Mesenteric fat pad (tissue), 1 donor: ENCODE measurements around the gene POLD4. TPM values are rescaled to one million over a fixed set of nuclear protein-coding genes. Genes with fewer than 3 reads are reported as not detected.
A peak's percentile ranks its signal among the peaks of the same experiment; 100 is the strongest.

Source experiments
- DNase-seq: peaks from one replicate; pipeline ENCODE4 v3.0.0-alpha.2; 2020; ENCODE audit warnings: low spot score
- total RNA-seq: library from RNA; stranded (reverse); fragmentation: NEBNext Ultra II Directional; extraction: Animal tissue kit (Norgen Biotek cat#: 25700); gene quantifications from one replicate; pipeline ENCODE4 v1.2.1, GENCODE V29; 2021
- donor health status: DM: yes; HTN: yes; CAD: no.

The POLD4 gene
- total RNA-seq, 1 donor from 2014 or later = 72.9 TPM

- peak; percentile 87 for DNase-seq
Observed at GRCh38 chr11:67303835-67304411, 49.4 kb downstream of the POLD4 start.

GRCh38 chr11:67303132-67303834 lies 50.1 kb downstream of the POLD4 start, which contains the start of gene SSH3:
Gene SSH3, plus strand, starts transcription at chr11:67303530. Its CDS starts 96 bp downstream, at chr11:67303626.
- DNase-seq = peak; percentile 92

GRCh38 chr11:67302571-67303131 lies 50.7 kb downstream of the POLD4 start:
- DNase-seq = peak; percentile 90

- DNase-seq = peak; percentile 89
Observed at GRCh38 chr11:67301951-67302516, 51.3 kb downstream of the POLD4 start.

DNA sequence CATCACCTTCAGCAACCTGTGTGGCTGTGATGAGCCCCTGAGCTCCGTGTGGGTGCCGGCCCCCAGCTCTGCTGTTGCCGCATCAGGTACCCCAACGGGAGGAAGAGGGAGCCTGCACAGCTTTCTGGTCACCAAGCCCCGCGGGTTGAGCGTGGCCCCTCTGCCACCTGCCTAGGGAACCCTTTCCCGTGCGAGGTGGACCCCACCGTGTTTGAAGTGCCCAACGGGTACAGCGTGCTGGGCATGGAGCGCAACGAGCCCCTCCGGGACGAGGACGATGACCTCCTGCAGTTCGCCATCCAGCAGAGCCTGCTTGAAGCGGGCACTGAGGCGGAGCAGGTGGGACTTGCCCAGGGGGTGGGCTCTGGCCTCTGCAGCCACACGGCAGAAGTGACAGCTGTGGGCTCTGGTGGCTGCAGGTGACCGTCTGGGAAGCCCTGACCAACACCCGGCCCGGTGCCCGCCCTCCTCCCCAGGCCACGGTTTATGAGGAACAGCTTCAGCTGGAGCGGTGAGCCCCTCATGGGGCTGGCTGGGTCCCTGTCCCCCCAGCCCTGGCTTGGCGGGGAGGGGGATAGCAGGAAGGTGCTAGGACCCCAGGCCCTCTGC lies 51.9 kb downstream of the POLD4 start:
- peak; percentile 88 for DNase-seq

Other genes starting within 250 kb of the POLD4 start
- gene KDM2A, start 234.3 kb downstream of the POLD4 start, total RNA-seq = 77.3 TPM
- 60.2 TPM for gene GRK2, start 87.1 kb downstream of the POLD4 start, total RNA-seq
- gene ANKRD13D, start 64.2 kb downstream of the POLD4 start, total RNA-seq = 42.5 TPM
- gene SSH3, start 50.0 kb downstream of the POLD4 start, total RNA-seq = 19.9 TPM
- gene CLCF1, start 20.1 kb upstream of the POLD4 start, total RNA-seq = 7.7 TPM
- gene RAD9A, start 38.4 kb upstream of the POLD4 start, total RNA-seq = 10.4 TPM
- 92.4 TPM for gene PPP1CA, start 48.3 kb upstream of the POLD4 start, total RNA-seq
- gene TBC1D10C, start 50.5 kb upstream of the POLD4 start, total RNA-seq = 5.3 TPM
- 0.29 TPM for gene CARNS1, start 62.1 kb upstream of the POLD4 start, total RNA-seq
- 32.4 TPM for gene RPS6KB2, start 74.9 kb upstream of the POLD4 start, total RNA-seq
- gene PTPRCAP, start 84.1 kb upstream of the POLD4 start, total RNA-seq = 3.3 TPM
- 83.1 TPM for gene CORO1B, start 89.9 kb upstream of the POLD4 start, total RNA-seq
- gene GPR152, start 99.2 kb upstream of the POLD4 start, total RNA-seq = not detected
- 3.8 TPM for gene CABP4, start 101.8 kb upstream of the POLD4 start, total RNA-seq
- gene TMEM134, start 115.7 kb upstream of the POLD4 start, total RNA-seq = 43.2 TPM
- gene AIP, start 129.5 kb upstream of the POLD4 start, total RNA-seq = 39.5 TPM
- 29.5 TPM for gene PITPNM1, start 151.8 kb upstream of the POLD4 start, total RNA-seq
- 59.6 TPM for gene CDK2AP2, start 154.6 kb upstream of the POLD4 start, total RNA-seq
- not detected for gene CABP2, start 169.9 kb upstream of the POLD4 start, total RNA-seq
- 355 TPM for gene GSTP1, start 230.3 kb upstream of the POLD4 start, total RNA-seq